Naive B cell (primary cell): ENCODE results near the gene AP1AR. TPM values are rescaled to one million over a fixed set of nuclear protein-coding genes. Genes with fewer than 3 reads are reported as not detected.

Experiments used
- ATAC-seq, 2 donors: fragments of 150-1000 bp; cut with Tn5 transposase; 2 replicates each; pipeline ENCODE4 v1.10.0; 2021; ENCODE audit warnings: low read depth in 2 of 2, mild to moderate bottlenecking in 2 of 2, moderate library complexity in 2 of 2
- DNase-seq: peaks from one replicate; pipeline ENCODE4 v3.0.0; 2022
- H3K27ac Mint-ChIP-seq, 6 donors: one replicate each; pipeline ENCODE4 v1.8.0; 2020 to 2022; ENCODE audit warnings: mild to moderate bottlenecking in 6 of 6, mixed read lengths in 6 of 6, moderate library complexity in 5 of 6, inconsistent platforms in 2 of 6
- H3K27me3 Mint-ChIP-seq, 3 donors: one replicate each; pipeline ENCODE4 v1.8.0; 2021 to 2022; ENCODE audit warnings: mixed read lengths in 3 of 3, mild to moderate bottlenecking in 1 of 3
- H3K36me3 Mint-ChIP-seq, 2 donors: one replicate each; pipeline ENCODE4 v1.8.0; 2020 to 2022; ENCODE audit warnings: mixed read lengths in 2 of 2, inconsistent platforms in 1 of 2, mild to moderate bottlenecking in 1 of 2
- H3K4me1 Mint-ChIP-seq, 3 donors: one replicate each; pipeline ENCODE4 v1.8.0; 2020 to 2022; ENCODE audit warnings: mixed read lengths in 3 of 3, inconsistent platforms in 1 of 3, mild to moderate bottlenecking in 1 of 3, moderate library complexity in 1 of 3
- H3K4me3 Mint-ChIP-seq, 8 donors: one replicate each; pipeline ENCODE4 v1.8.0; 2020 to 2022; ENCODE audit warnings: mild to moderate bottlenecking in 8 of 8, mixed read lengths in 8 of 8, moderate library complexity in 8 of 8, inconsistent platforms in 2 of 8
- H3K9me3 Mint-ChIP-seq, 7 donors: one replicate each; pipeline ENCODE4 v1.8.0; 2020 to 2022; ENCODE audit warnings: mixed read lengths in 7 of 7, mild to moderate bottlenecking in 5 of 7, inconsistent platforms in 2 of 7, moderate library complexity in 1 of 7
- polyA plus RNA-seq, 6 donors: library from polyadenylated mRNA; unstranded; fragments of 300-500 nt; fragmentation: Illumina TruSeq; gene quantifications; one replicate each; pipeline ENCODE4 v1.2.3, GENCODE V29; 2021; ENCODE audit warnings: low read depth in 6 of 6

The AP1AR gene
- polyA plus RNA-seq, 6 donors from 2014 or later, result 17.7 to 40.7 (median 25.6) TPM

- no peak for DNase-seq
- Mint-ChIP-seq H3K27me3 (no peaks in the 10 kb centered on the region), H3K4me1 (peaks cover 7 to 23% (median 18%) of the 10 kb centered on the region in 3 donors), H3K4me3 (no peak overlapping the region), H3K9me3 (no peaks in the 10 kb centered on the region), H3K36me3 (no peaks in the 10 kb centered on the region), H3K27ac (peak overlapping the region in 1 of 6 donors; percentile 12)
- ATAC-seq, result no peak
Observed at GRCh38 chr4:112318239-112319142, 86.9 kb downstream of the AP1AR start.

Other genes starting within 250 kb of the AP1AR start
- 1 to 10 TPM; 1.0 to 1.7 (median 1.4) TPM for gene FAM241A, start 86.3 kb upstream of the AP1AR start, polyA plus RNA-seq
- 100 to 1,000 TPM in 2 of 6 donors, 10 to 100 TPM in 4; 69.1 to 171 (median 80.5) TPM for gene TIFA, start 54.1 kb downstream of the AP1AR start, polyA plus RNA-seq
- 1 to 10 TPM in 5 of 6 donors, not detected in 1; 3.9 to 7.3 (median 5.3) TPM for gene ALPK1, start 65.6 kb downstream of the AP1AR start, polyA plus RNA-seq